Neural progenitor cell (in vitro differentiated cells): ENCODE measurements around the gene SNX8. TPM values are rescaled to one million over a fixed set of nuclear protein-coding genes. Genes with fewer than 3 reads are reported as not detected.

ENCODE experiments used
- DNase-seq: peaks from one replicate; pipeline ENCODE4 v3.0.0-alpha.2; 2016; ENCODE audit warnings: low spot score
- H2AFZ ChIP-seq: fragments of 200-600 bp; sonication (generic); replicated peaks from 2 replicates; pipeline ENCODE4 v1.6.1; 2016; ENCODE audit warnings: antibody characterized with exemption
- H3F3A ChIP-seq: fragments of 200-600 bp; sonication (generic); 2 replicates; pipeline ENCODE4 v1.6.1; 2016; ENCODE audit warnings: antibody characterized with exemption, low read depth
- H3K27ac ChIP-seq: fragments of 200-600 bp; sonication (generic); 2 replicates; pipeline ENCODE4 v1.5.1; 2016; ENCODE audit warnings: mild to moderate bottlenecking
- H3K27me3 ChIP-seq: fragments of 200-600 bp; sonication (generic); 2 replicates; pipeline ENCODE4 v1.6.1; 2016; ENCODE audit warnings: mild to moderate bottlenecking, moderate library complexity
- H3K36me3 ChIP-seq: fragments of 200-600 bp; sonication (generic); 2 replicates; pipeline ENCODE4 v1.5.1; 2016
- H3K4me1 ChIP-seq: fragments of 200-600 bp; sonication (generic); 2 replicates; pipeline ENCODE4 v1.6.1; 2016; ENCODE audit warnings: mixed run types
- H3K4me2 ChIP-seq: fragments of 200-600 bp; sonication (generic); 2 replicates; pipeline ENCODE4 v1.6.1; 2016
- H3K4me3 ChIP-seq: fragments of 200-600 bp; sonication (generic); 2 replicates; pipeline ENCODE4 v1.5.1; 2016
- H3K79me2 ChIP-seq: fragments of 200-600 bp; sonication (generic); 2 replicates; pipeline ENCODE4 v1.6.1; 2016; ENCODE audit warnings: low read depth
- H3K9ac ChIP-seq: fragments of 200-600 bp; sonication (generic); 2 replicates; pipeline ENCODE4 v1.6.1; 2016
- H3K9me3 ChIP-seq: fragments of 200-600 bp; sonication (generic); 2 replicates; pipeline ENCODE4 v1.5.1; 2016; ENCODE audit warnings: low read depth
- H4K20me1 ChIP-seq: fragments of 200-600 bp; sonication (generic); 2 replicates; pipeline ENCODE4 v1.6.1; 2016; ENCODE audit warnings: low read depth
- H3K27ac Mint-ChIP-seq: 3 replicates; pipeline ENCODE4 v1.8.0; 2021; ENCODE audit warnings: mixed read lengths
- H3K27me3 Mint-ChIP-seq: 2 replicates; pipeline ENCODE4 v1.8.0; 2022; ENCODE audit warnings: low read depth, mild to moderate bottlenecking, inconsistent platforms, moderate library complexity, mixed read lengths; ENCODE audit not compliant: insufficient read depth
- H3K36me3 Mint-ChIP-seq: 3 replicates; pipeline ENCODE4 v1.8.0; 2021; ENCODE audit warnings: mixed read lengths
- H3K4me1 Mint-ChIP-seq: 3 replicates; pipeline ENCODE4 v1.8.0; 2021; ENCODE audit warnings: mixed read lengths
- H3K4me3 Mint-ChIP-seq: 3 replicates; pipeline ENCODE4 v1.8.0; 2021; ENCODE audit warnings: mild to moderate bottlenecking, moderate library complexity, mixed read lengths
- H3K9me3 Mint-ChIP-seq: 3 replicates; pipeline ENCODE4 v1.8.0; 2020; ENCODE audit warnings: mixed read lengths
- CTCF ChIP-seq: fragments of 200-600 bp; sonication (generic); IDR thresholded peaks from 2 replicates; pipeline ENCODE4 v1.5.1; 2017; ENCODE audit warnings: antibody characterized with exemption, mild to moderate bottlenecking
- EZH2 ChIP-seq: fragments of 200-600 bp; sonication (generic); IDR thresholded peaks from 2 replicates; pipeline ENCODE4 v1.6.1; 2017; ENCODE audit warnings: antibody characterized with exemption, mild to moderate bottlenecking, moderate library complexity
- EZH2phosphoT487 ChIP-seq: fragments of 200-600 bp; sonication (generic); IDR thresholded peaks from 2 replicates; pipeline ENCODE4 v1.6.1; 2017; ENCODE audit warnings: antibody characterized with exemption
- total RNA-seq: library from RNA; depleted of rRNA; stranded (reverse); fragments of >200 nt; gene quantifications from 2 replicates; pipeline ENCODE4 v1.2.3, GENCODE V29; 2015; ENCODE audit warnings: low replicate concordance

Gene SNX8
- total RNA-seq, 1 donor from 2014 or later = 3.6 TPM

GRCh38 chr7:2278026-2278425 lies 36.2 kb downstream of the SNX8 start:
- Mint-ChIP-seq H3K36me3 (no peaks in the 10 kb centered on the region), H3K27ac (peak overlapping the region; percentile 24), H3K4me1 (peaks cover 33% of the 10 kb centered on the region), H3K27me3 (peaks cover 3% of the 10 kb centered on the region), H3K4me3 (no peak overlapping the region), H3K9me3 (no peaks in the 10 kb centered on the region)
- no peak overlapping the region for H3K4me2 ChIP-seq
- no peak for DNase-seq
- no peak for TF ChIP-seq EZH2
- no peak for TF ChIP-seq CTCF
- no peak for TF ChIP-seq EZH2phosphoT487
- no peak overlapping the region for H3K9ac ChIP-seq
- no peaks in the 10 kb centered on the region for H3K27me3 ChIP-seq
- H3K4me1 ChIP-seq = peaks cover 6% of the 10 kb centered on the region
- H4K20me1 ChIP-seq = peaks cover 13% of the 10 kb centered on the region
- no peak overlapping the region for H3K27ac ChIP-seq
- peaks cover 27% of the 10 kb centered on the region for H3K79me2 ChIP-seq
- no peaks in the 10 kb centered on the region for H3F3A ChIP-seq
- H3K9me3 ChIP-seq = no peaks in the 10 kb centered on the region
- no peaks in the 10 kb centered on the region for H3K36me3 ChIP-seq
- H2AFZ ChIP-seq = no peak overlapping the region
- no peak overlapping the region for H3K4me3 ChIP-seq

GRCh38 chr7:2276107-2276506 lies 38.1 kb downstream of the SNX8 start:
- H3K27ac Mint-ChIP-seq = no peak overlapping the region
- Histone ChIP-seq H3K4me1 (peaks cover 6% of the 10 kb centered on the region), H4K20me1 (no peaks in the 10 kb centered on the region), H3F3A (peaks cover 1% of the 10 kb centered on the region), H2AFZ (no peak overlapping the region), H3K79me2 (peaks cover 15% of the 10 kb centered on the region), H3K9ac (no peak overlapping the region), H3K36me3 (no peaks in the 10 kb centered on the region), H3K4me2 (no peak overlapping the region), H3K27ac (no peak overlapping the region), H3K9me3 (no peaks in the 10 kb centered on the region), H3K4me3 (no peak overlapping the region), H3K27me3 (no peaks in the 10 kb centered on the region)
- H3K4me3 Mint-ChIP-seq = no peak overlapping the region
- TF ChIP-seq CTCF (no peak), EZH2 (no peak), EZH2phosphoT487 (no peak)
- H3K9me3 Mint-ChIP-seq = no peaks in the 10 kb centered on the region
- no peak for DNase-seq
- H3K27me3 Mint-ChIP-seq = no peaks in the 10 kb centered on the region
- peaks cover 27% of the 10 kb centered on the region for H3K4me1 Mint-ChIP-seq
- peaks cover 2% of the 10 kb centered on the region for H3K36me3 Mint-ChIP-seq

GRCh38 chr7:2275101-2275500 lies 39.1 kb downstream of the SNX8 start:
- DNase-seq = no peak
- peaks cover 30% of the 10 kb centered on the region for H3K4me1 Mint-ChIP-seq
- H3K27ac Mint-ChIP-seq = no peak overlapping the region
- Histone ChIP-seq H3K9me3 (no peaks in the 10 kb centered on the region), H3K36me3 (no peaks in the 10 kb centered on the region), H4K20me1 (no peaks in the 10 kb centered on the region), H3K4me2 (no peak overlapping the region), H3K27me3 (no peaks in the 10 kb centered on the region), H3K9ac (no peak overlapping the region), H3K4me1 (peaks cover 16% of the 10 kb centered on the region), H3K79me2 (peaks cover 6% of the 10 kb centered on the region), H3K27ac (no peak overlapping the region), H3F3A (peaks cover 11% of the 10 kb centered on the region), H2AFZ (no peak overlapping the region), H3K4me3 (no peak overlapping the region)
- no peaks in the 10 kb centered on the region for H3K9me3 Mint-ChIP-seq
- no peak for TF ChIP-seq EZH2
- TF ChIP-seq EZH2phosphoT487 = no peak
- TF ChIP-seq CTCF = no peak
- H3K4me3 Mint-ChIP-seq = no peak overlapping the region
- peaks cover 2% of the 10 kb centered on the region for H3K36me3 Mint-ChIP-seq
- no peaks in the 10 kb centered on the region for H3K27me3 Mint-ChIP-seq
